ENCODE measurements around the gene SMAD3. TPM values are rescaled to one million over a fixed set of nuclear protein-coding genes. Genes with fewer than 3 reads are reported as not detected.

Gene SMAD3
- 8.2 TPM for total RNA-seq (ENCODE audit: unreplicated experiment)
- long read RNA-seq, partial matches to known transcripts = 1 of 1 reads
- long read RNA-seq, other reads (novel, unspliced or antisense) = 0 of 1 reads

DNA sequence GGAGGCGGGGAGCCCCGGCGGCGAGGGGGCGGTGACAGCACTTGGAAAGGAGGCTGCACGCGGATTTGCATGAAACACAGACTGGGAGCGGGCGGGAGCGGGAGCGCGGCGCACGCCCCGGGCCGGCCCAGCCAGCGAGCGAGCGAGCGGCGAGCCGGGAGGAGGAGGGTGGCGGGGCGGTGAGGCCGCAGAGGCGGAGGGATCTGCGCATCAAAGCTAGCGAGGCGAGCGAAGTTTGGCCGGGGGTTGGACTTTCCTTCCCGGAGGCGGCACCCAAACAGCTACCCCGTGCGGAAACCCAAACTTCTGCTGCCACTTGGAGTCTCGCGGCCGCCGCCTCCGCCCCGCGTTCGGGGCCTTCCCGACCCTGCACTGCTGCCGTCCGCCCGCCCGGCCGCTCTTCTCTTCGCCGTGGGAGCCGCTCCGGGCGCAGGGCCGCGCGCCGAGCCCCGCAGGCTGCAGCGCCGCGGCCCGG lies at the start of gene SMAD3:
SMAD3 (plus strand) TSS at position 72 of the 475 bp plus-strand sequence. CDS start 553 bp downstream, outside the sequence.
- Mint-ChIP-seq H3K27me3 (ENCODE audit: unreplicated experiment) (peaks cover 19% of the 10 kb centered on the region), H3K27ac (ENCODE audit: unreplicated experiment) (peak within 1 kb of the TSS; percentile 90), H3K4me3 (ENCODE audit: unreplicated experiment) (peak within 1 kb of the TSS; percentile 97), H3K4me1 (ENCODE audit: unreplicated experiment) (peaks cover 18% of the 10 kb centered on the region), H3K36me3 (ENCODE audit: low read depth, unreplicated experiment) (no peaks in the 10 kb centered on the region), H3K9me3 (ENCODE audit: unreplicated experiment) (no peaks in the 10 kb centered on the region)
- peak; percentile 79 for DNase-seq (ENCODE audit: low spot score)
- TF ChIP-seq, protein P1, sequence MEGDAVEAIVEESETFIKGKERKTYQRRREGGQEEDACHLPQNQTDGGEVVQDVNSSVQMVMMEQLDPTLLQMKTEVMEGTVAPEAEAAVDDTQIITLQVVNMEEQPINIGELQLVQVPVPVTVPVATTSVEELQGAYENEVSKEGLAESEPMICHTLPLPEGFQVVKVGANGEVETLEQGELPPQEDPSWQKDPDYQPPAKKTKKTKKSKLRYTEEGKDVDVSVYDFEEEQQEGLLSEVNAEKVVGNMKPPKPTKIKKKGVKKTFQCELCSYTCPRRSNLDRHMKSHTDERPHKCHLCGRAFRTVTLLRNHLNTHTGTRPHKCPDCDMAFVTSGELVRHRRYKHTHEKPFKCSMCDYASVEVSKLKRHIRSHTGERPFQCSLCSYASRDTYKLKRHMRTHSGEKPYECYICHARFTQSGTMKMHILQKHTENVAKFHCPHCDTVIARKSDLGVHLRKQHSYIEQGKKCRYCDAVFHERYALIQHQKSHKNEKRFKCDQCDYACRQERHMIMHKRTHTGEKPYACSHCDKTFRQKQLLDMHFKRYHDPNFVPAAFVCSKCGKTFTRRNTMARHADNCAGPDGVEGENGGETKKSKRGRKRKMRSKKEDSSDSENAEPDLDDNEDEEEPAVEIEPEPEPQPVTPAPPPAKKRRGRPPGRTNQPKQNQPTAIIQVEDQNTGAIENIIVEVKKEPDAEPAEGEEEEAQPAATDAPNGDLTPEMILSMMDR (IDR thresholded peaks at IDR 0.05; ENCODE audit: unreplicated experiment) = no peak

DNA sequence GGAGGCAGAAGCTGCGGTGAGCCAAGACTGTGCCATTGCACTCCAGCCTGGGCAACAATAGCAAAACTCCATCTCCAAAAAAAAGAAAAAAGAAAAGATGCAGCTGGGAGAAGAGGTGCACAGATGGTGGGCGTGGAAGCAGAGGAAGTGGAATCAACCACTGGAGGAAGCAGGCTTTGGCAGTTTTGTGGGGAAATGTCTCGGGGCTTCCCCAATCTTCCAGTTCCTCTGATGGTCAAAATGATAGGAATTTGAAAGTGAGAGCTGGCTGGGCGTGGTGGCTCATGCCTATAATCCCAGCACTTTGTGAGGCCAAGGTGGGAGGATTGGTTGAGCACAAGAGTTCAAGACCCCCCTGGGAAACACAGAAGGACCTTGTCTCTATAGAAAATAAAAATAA lies 48.1 kb upstream of the SMAD3 start:
- Mint-ChIP-seq H3K36me3 (ENCODE audit: low read depth, unreplicated experiment) (no peaks in the 10 kb centered on the region), H3K4me3 (ENCODE audit: unreplicated experiment) (no peak overlapping the region), H3K4me1 (ENCODE audit: unreplicated experiment) (peaks cover 20% of the 10 kb centered on the region), H3K9me3 (ENCODE audit: unreplicated experiment) (no peaks in the 10 kb centered on the region), H3K27me3 (ENCODE audit: unreplicated experiment) (peaks cover 2% of the 10 kb centered on the region), H3K27ac (ENCODE audit: unreplicated experiment) (no peak overlapping the region)
- DNase-seq (ENCODE audit: low spot score) = no peak
- TF ChIP-seq, protein P1 (IDR thresholded peaks at IDR 0.05; ENCODE audit: unreplicated experiment) = no peak

DNA sequence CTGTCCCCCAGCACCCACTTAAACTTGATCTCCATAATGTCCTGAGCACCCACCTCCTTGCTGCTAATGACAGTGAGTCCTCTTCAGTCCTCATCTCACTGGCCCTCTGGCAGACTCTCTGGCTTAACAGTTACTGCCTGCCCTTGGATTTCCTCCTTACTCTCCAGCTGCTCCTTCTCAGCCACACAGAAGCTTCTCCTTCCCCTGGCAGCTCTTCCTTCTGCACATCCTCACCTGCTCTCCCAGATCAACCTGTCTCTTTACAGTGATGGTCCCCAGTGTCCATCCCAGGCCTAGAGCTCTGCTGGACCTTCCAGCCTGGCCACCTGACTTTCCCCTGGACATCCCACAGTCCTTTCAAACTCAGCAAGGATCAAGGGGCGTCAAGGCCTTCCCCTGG lies 47.4 kb upstream of the SMAD3 start:
- Mint-ChIP-seq H3K4me1 (ENCODE audit: unreplicated experiment) (peaks cover 18% of the 10 kb centered on the region), H3K4me3 (ENCODE audit: unreplicated experiment) (no peak overlapping the region), H3K27me3 (ENCODE audit: unreplicated experiment) (peaks cover 5% of the 10 kb centered on the region), H3K36me3 (ENCODE audit: low read depth, unreplicated experiment) (no peaks in the 10 kb centered on the region), H3K9me3 (ENCODE audit: unreplicated experiment) (no peaks in the 10 kb centered on the region), H3K27ac (ENCODE audit: unreplicated experiment) (no peak overlapping the region)
- no peak for DNase-seq (ENCODE audit: low spot score)
- TF ChIP-seq, protein P1 (IDR thresholded peaks at IDR 0.05; ENCODE audit: unreplicated experiment) = no peak

DNA sequence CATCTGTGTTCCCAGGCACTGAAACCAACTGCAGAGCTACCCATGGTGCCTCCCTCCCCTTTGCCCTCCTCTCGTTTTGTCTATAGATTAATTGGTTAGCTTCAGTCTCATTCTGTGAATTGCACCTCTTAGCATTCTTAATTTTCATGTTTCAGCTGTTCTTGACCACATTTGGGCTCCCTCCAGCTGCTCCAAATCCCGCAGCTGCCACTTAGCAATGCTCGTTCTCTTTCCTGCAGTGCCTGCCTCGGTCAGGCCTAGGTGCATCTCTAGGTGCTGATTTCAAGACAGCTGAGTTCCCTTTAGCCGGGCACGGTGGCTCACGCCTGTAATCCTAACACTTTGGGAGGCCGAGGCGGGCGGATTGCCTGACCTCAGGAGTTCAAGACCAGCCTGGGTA lies 47.0 kb upstream of the SMAD3 start:
- TF ChIP-seq, protein P1 (IDR thresholded peaks at IDR 0.05; ENCODE audit: unreplicated experiment) = no peak
- Mint-ChIP-seq H3K27ac (ENCODE audit: unreplicated experiment) (no peak overlapping the region), H3K4me1 (ENCODE audit: unreplicated experiment) (peaks cover 14% of the 10 kb centered on the region), H3K4me3 (ENCODE audit: unreplicated experiment) (no peak overlapping the region), H3K36me3 (ENCODE audit: low read depth, unreplicated experiment) (no peaks in the 10 kb centered on the region), H3K9me3 (ENCODE audit: unreplicated experiment) (no peaks in the 10 kb centered on the region), H3K27me3 (ENCODE audit: unreplicated experiment) (peaks cover 5% of the 10 kb centered on the region)
- no peak for DNase-seq (ENCODE audit: low spot score)

DNA sequence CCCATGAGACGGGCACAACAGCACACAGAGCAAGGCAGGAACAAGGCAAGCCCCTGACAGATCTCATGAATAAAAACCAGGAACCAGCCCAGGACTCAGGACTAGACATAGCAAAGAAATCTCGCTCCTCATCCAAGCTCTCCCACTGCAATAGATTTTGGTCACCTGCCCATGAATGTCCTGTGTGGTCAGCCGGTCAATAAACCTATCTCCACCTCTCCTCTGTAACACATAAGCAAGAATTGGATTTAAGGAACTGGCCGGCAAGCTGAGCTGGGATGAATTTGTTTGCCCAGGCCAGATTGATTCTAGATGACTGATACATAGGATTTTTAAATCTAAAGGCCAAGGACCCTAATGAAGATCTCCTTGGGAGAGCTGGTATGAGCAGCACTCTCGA lies 46.3 kb upstream of the SMAD3 start:
- no peak for DNase-seq (ENCODE audit: low spot score)
- H3K36me3 Mint-ChIP-seq (ENCODE audit: low read depth, unreplicated experiment) = no peaks in the 10 kb centered on the region
- H3K4me1 Mint-ChIP-seq (ENCODE audit: unreplicated experiment) = peaks cover 13% of the 10 kb centered on the region
- H3K9me3 Mint-ChIP-seq (ENCODE audit: unreplicated experiment) = no peaks in the 10 kb centered on the region
- H3K4me3 Mint-ChIP-seq (ENCODE audit: unreplicated experiment) = no peak overlapping the region
- TF ChIP-seq, protein P1 (IDR thresholded peaks at IDR 0.05; ENCODE audit: unreplicated experiment) = no peak
- H3K27me3 Mint-ChIP-seq (ENCODE audit: unreplicated experiment) = peaks cover 5% of the 10 kb centered on the region
- no peak overlapping the region for H3K27ac Mint-ChIP-seq (ENCODE audit: unreplicated experiment)
